ENCODE data around the gene DCUN1D1.
A peak's percentile ranks its signal among the peaks of the same experiment; 100 is the strongest.

DCUN1D1 gene

GRCh38 chr3:182986021-182986420, 5.7 kb upstream of the DCUN1D1 start:
- H3K4me1 Mint-ChIP-seq, result no peaks in the 10 kb centered on the region
- no peak overlapping the region for H3K27ac Mint-ChIP-seq
- H3K4me3 Mint-ChIP-seq, result no peak overlapping the region
- ATAC-seq (no peak), DNase-seq (no peak)
- H3K9me3 Mint-ChIP-seq, result no peaks in the 10 kb centered on the region
- H3K27me3 Mint-ChIP-seq, result no peaks in the 10 kb centered on the region
- H3K36me3 Mint-ChIP-seq (ENCODE audit: low read depth), result no peaks in the 10 kb centered on the region

- Mint-ChIP-seq H3K27ac (no peak overlapping the region), H3K27me3 (no peaks in the 10 kb centered on the region), H3K4me3 (no peak overlapping the region), H3K36me3 (ENCODE audit: low read depth) (no peaks in the 10 kb centered on the region), H3K4me1 (peaks cover 8% of the 10 kb centered on the region), H3K9me3 (no peaks in the 10 kb centered on the region)
- ATAC-seq (no peak), DNase-seq (no peak)
Observed at GRCh38 chr3:182983876-182984275, 3.5 kb upstream of the DCUN1D1 start.

DNA sequence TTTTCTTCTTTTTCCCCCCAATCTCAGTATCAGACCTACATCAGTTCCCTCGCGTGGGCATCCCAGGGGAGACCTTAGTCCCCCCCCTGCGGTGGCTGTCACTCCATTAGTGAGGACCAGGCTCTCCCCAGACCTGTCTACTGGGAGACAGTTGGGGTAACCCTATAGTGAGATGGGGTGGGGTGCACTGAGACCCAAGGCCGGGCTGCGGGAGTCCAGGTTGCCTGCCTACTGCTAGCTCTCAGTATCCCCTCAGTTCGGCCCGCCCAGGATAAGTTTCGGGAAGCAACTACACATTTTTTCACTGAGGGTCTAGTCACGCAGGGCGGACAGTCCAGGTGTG, 671 bp upstream of the DCUN1D1 start:
- H3K9me3 Mint-ChIP-seq, result no peaks in the 10 kb centered on the region
- ATAC-seq (no peak), DNase-seq (no peak)
- no peaks in the 10 kb centered on the region for H3K36me3 Mint-ChIP-seq (ENCODE audit: low read depth)
- H3K4me3 Mint-ChIP-seq, result peak overlapping the region; percentile 73
- peak overlapping the region; percentile 68 for H3K27ac Mint-ChIP-seq
- peaks cover 16% of the 10 kb centered on the region for H3K4me1 Mint-ChIP-seq
- H3K27me3 Mint-ChIP-seq, result no peaks in the 10 kb centered on the region

DNA sequence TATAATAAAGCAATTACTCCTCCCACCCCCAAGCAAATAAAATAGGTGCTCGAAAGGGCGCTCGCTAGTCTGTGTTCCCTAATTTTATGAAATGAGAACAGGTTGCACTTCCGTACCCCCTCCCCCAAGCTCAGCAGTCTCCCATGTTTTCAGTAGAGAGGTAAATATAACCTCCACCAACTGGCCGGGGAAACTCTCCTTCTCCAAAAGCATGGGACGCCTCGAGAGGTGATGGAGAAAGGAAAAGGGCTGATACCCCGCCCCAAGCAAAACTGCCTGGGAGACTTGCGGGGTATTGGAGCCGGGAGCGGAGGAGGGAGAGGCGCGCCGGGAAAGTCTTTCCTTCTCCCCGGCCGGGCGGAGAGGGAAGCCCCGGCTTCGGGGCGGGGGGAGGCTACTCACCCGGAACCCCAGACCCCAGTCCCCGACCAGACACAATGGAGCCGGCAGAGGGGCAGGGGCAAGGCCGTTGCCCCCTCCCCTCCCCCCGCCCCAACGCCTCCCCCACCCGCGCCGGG, 605 bp downstream of the DCUN1D1 start:
- Mint-ChIP-seq H3K27ac (peak overlapping the region; percentile 80), H3K9me3 (no peaks in the 10 kb centered on the region), H3K36me3 (ENCODE audit: low read depth) (no peaks in the 10 kb centered on the region), H3K4me1 (peaks cover 22% of the 10 kb centered on the region), H3K4me3 (peak overlapping the region; percentile 86), H3K27me3 (no peaks in the 10 kb centered on the region)
- ATAC-seq (peak; percentile 10), DNase-seq (peak; percentile 27)

DNA sequence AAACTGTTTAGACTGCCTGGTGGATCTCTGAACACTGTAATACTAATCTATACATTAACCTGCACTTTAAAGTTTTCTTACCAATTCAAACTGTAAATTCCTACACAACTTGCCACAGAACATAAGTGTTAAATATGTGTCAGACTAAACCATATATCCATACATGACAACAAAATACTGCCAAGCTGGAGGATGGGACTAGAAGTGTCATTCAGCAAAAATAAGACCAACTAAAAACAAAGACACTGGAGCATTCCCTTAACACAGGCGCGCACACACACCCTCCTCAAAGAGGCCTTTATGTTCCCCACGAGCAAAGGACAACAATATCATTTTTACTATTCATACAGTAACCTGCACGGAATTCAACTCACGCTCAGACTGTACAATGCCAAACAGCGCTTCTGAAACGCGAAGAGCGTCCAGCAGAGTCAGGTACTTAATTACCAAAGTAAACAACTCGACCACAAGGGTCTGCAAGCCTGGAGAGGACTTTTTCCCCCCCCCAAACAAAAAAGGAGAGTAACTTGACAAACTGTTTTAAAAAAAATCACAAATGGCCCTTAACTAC, 1.1 kb downstream of the DCUN1D1 start:
- Mint-ChIP-seq H3K4me1 (peaks cover 22% of the 10 kb centered on the region), H3K9me3 (no peaks in the 10 kb centered on the region), H3K27ac (peak overlapping the region; percentile 80), H3K4me3 (peak overlapping the region; percentile 86), H3K27me3 (no peaks in the 10 kb centered on the region), H3K36me3 (ENCODE audit: low read depth) (no peaks in the 10 kb centered on the region)
- ATAC-seq (no peak), DNase-seq (no peak)

- H3K9me3 Mint-ChIP-seq, result no peaks in the 10 kb centered on the region
- H3K36me3 Mint-ChIP-seq (ENCODE audit: low read depth), result no peaks in the 10 kb centered on the region
- no peak for ATAC-seq
- peaks cover 22% of the 10 kb centered on the region for H3K4me1 Mint-ChIP-seq
- H3K27ac Mint-ChIP-seq, result no peak overlapping the region
- H3K27me3 Mint-ChIP-seq, result no peaks in the 10 kb centered on the region
- no peak for DNase-seq
- peak overlapping the region; percentile 86 for H3K4me3 Mint-ChIP-seq
Observed at GRCh38 chr3:182978387-182978786, 2.0 kb downstream of the DCUN1D1 start.

DNA sequence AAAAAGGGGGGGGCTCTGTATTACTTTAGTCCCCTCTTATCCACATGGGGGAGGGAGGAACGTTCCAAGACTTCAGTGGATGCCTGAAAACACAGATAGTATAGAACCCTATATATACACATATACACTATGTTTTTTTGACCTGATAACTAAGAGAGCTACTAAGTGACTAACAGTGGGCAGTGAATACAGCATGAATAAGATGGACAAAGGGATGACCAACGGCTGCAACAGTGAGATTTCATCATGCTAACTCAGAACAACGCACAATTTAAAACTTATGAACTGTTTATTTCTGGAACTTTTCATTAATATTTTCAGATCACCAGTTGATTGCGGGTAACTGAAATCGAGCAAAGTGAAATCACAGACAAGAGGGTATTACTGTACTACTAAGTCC, 7.3 kb downstream of the DCUN1D1 start:
- DNase-seq (no peak), ATAC-seq (no peak)
- no peak overlapping the region for H3K4me3 Mint-ChIP-seq
- H3K9me3 Mint-ChIP-seq, result no peaks in the 10 kb centered on the region
- H3K27me3 Mint-ChIP-seq, result no peaks in the 10 kb centered on the region
- H3K36me3 Mint-ChIP-seq (ENCODE audit: low read depth), result peaks cover 7% of the 10 kb centered on the region
- H3K27ac Mint-ChIP-seq, result no peak overlapping the region
- peaks cover 43% of the 10 kb centered on the region for H3K4me1 Mint-ChIP-seq

- Mint-ChIP-seq H3K27me3 (no peaks in the 10 kb centered on the region), H3K27ac (no peak overlapping the region), H3K4me3 (no peak overlapping the region), H3K4me1 (peaks cover 47% of the 10 kb centered on the region), H3K36me3 (ENCODE audit: low read depth) (peaks cover 7% of the 10 kb centered on the region), H3K9me3 (no peaks in the 10 kb centered on the region)
- ATAC-seq (no peak), DNase-seq (no peak)
Observed at GRCh38 chr3:182972387-182972786, 8.0 kb downstream of the DCUN1D1 start.

DNA sequence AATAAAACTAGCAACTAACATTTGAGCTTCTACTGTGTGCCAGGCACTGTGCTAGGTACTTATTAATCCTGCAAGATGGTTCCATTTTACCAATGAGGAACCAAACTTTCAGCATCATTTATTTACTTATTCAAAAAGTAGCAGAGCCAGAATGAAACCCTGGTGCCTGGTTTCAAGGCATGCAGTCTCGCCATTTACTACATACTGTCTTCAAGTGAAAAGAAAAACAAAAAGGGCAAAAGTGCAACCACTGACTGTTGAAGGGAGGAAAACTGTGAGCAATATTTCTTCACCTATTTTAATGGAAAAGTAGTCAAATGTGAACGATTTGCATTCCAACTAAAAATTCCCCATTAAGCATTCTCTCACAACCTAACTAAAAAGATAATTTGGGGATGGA, 8.7 kb downstream of the DCUN1D1 start:
- Mint-ChIP-seq H3K36me3 (ENCODE audit: low read depth) (peaks cover 7% of the 10 kb centered on the region), H3K4me3 (no peak overlapping the region), H3K27ac (peak overlapping the region; percentile 22), H3K4me1 (peaks cover 53% of the 10 kb centered on the region), H3K27me3 (no peaks in the 10 kb centered on the region), H3K9me3 (no peaks in the 10 kb centered on the region)
- ATAC-seq, result no peak
- DNase-seq, result no peak

DNA sequence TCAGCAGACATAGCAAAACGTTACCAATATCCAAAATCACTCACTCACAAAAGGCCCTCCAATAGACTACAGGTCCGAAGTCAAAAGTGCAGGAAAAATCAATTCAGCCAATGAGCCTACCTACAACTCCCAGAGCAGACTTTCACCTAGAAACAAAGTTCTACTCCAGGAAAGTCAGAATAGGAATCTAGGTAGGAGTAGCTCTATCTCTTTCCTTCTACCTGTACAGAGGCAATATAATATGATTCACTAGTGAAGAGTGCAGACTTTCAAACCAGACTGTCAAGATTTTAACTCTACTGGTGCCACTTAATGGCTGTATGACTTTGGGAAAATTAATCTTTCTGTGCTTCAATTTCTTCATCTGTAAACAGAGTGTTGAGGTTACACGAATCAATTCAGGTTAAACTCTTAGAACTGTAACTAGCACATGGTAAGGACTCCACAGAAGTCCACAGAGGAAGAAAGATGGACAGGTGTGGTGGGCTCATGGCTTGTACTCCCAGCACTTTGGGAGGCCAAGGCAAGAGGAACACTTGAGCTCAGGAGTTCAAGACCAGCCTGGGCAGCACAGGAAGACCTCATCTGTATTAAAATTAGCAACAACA, 9.4 kb downstream of the DCUN1D1 start:
- DNase-seq, result no peak
- no peak for ATAC-seq
- Mint-ChIP-seq H3K9me3 (no peaks in the 10 kb centered on the region), H3K36me3 (ENCODE audit: low read depth) (peaks cover 8% of the 10 kb centered on the region), H3K4me1 (peaks cover 61% of the 10 kb centered on the region), H3K4me3 (no peak overlapping the region), H3K27me3 (no peaks in the 10 kb centered on the region), H3K27ac (no peak overlapping the region)

GRCh38 chr3:182969853-182970252, 10.5 kb downstream of the DCUN1D1 start:
- Mint-ChIP-seq H3K9me3 (no peaks in the 10 kb centered on the region), H3K36me3 (ENCODE audit: low read depth) (peaks cover 11% of the 10 kb centered on the region)

GRCh38 chr3:182969277-182969676, 11.1 kb downstream of the DCUN1D1 start:
- ATAC-seq (no peak), DNase-seq (no peak)
- Mint-ChIP-seq H3K4me1 (peaks cover 62% of the 10 kb centered on the region), H3K9me3 (no peaks in the 10 kb centered on the region), H3K36me3 (ENCODE audit: low read depth) (peaks cover 12% of the 10 kb centered on the region), H3K4me3 (no peak overlapping the region), H3K27ac (peak overlapping the region; percentile 32), H3K27me3 (no peaks in the 10 kb centered on the region)

More at GRCh38 chr3:182969853-182970252, 10.5 kb downstream of the DCUN1D1 start:
- Mint-ChIP-seq H3K27ac (no peak overlapping the region), H3K4me3 (no peak overlapping the region), H3K27me3 (no peaks in the 10 kb centered on the region), H3K4me1 (peaks cover 62% of the 10 kb centered on the region)
- ATAC-seq, result no peak
- DNase-seq, result no peak

GRCh38 chr3:182967218-182968204, 12.8 kb downstream of the DCUN1D1 start:
- ATAC-seq (peak; percentile 60), DNase-seq (no peak)
- Mint-ChIP-seq H3K9me3 (no peaks in the 10 kb centered on the region), H3K4me1 (peaks cover 61% of the 10 kb centered on the region), H3K36me3 (ENCODE audit: low read depth) (peaks cover 15% of the 10 kb centered on the region), H3K27ac (peak overlapping the region; percentile 24), H3K27me3 (no peaks in the 10 kb centered on the region), H3K4me3 (no peak overlapping the region)

DNA sequence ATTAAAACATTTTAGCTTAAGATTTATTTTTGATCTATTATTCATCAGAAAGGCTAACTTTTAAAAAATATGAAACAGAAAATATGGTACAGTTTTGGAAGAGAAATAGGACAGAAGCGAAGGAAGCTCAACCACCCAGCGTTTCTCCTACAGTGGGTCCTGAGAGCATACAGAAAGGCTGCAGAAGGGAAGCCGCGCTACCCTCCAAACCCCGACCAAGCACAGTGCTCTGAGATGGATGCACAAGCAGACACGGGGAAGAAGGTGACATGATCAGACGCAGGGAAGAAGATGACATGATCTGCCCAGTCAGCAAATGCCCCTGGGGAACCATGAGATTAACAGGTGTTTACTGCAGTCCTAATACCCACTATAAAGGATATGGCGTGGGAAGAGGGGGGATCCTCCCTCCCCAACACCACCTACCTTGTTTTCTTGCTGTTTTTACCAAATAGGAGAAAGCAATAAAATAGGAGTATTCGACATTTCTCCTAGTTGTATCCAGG, 14.4 kb downstream of the DCUN1D1 start:
- DNase-seq (no peak), ATAC-seq (no peak)
- H3K4me1 Mint-ChIP-seq, result peaks cover 51% of the 10 kb centered on the region
- H3K4me3 Mint-ChIP-seq, result no peak overlapping the region
- no peak overlapping the region for H3K27ac Mint-ChIP-seq
- H3K36me3 Mint-ChIP-seq (ENCODE audit: low read depth), result peaks cover 12% of the 10 kb centered on the region
- H3K27me3 Mint-ChIP-seq, result no peaks in the 10 kb centered on the region
- H3K9me3 Mint-ChIP-seq, result no peaks in the 10 kb centered on the region
